Activated B cell treated with CpG ODN at 0.5 μM for 24 hours (primary cell): ENCODE results near the gene PSMD6. TPM values are rescaled to one million over a fixed set of nuclear protein-coding genes. Genes with fewer than 3 reads are reported as not detected.

Source experiments
- ATAC-seq: fragments of 200-7000 bp; cut with Tn5 transposase; one replicate; pipeline ENCODE4 v1.10.0; 2021; ENCODE audit warnings: low read depth, mild to moderate bottlenecking, moderate library complexity
- CTCF ChIA-PET: fragments of 350-600 bp; sonication (Branson Sonifier 250); formaldehyde crosslinking; loops from one replicate; lab custom pipeline; 2021; ENCODE audit warnings: antibody characterized with exemption; lab: Charles Lee
- POLR2A ChIA-PET: fragments of 350-600 bp; sonication (Branson Sonifier 250); formaldehyde crosslinking; loops from one replicate; lab custom pipeline; 2021; ENCODE audit warnings: antibody characterized with exemption; lab: Charles Lee
- DNase-seq: peaks from one replicate; pipeline ENCODE4 v3.0.0; 2022
- H3K27ac Mint-ChIP-seq: one replicate; pipeline ENCODE4 v1.8.0; 2020; ENCODE audit warnings: mixed read lengths
- H3K27me3 Mint-ChIP-seq: one replicate; pipeline ENCODE4 v1.8.0; 2021; ENCODE audit warnings: mixed read lengths
- H3K36me3 Mint-ChIP-seq: one replicate; pipeline ENCODE4 v1.8.0; 2021; ENCODE audit warnings: low read depth, mixed read lengths
- H3K4me1 Mint-ChIP-seq: one replicate; pipeline ENCODE4 v1.8.0; 2021; ENCODE audit warnings: mixed read lengths
- H3K4me3 Mint-ChIP-seq: one replicate; pipeline ENCODE4 v1.8.0; 2020; ENCODE audit warnings: mild to moderate bottlenecking, mixed read lengths
- H3K9me3 Mint-ChIP-seq: one replicate; pipeline ENCODE4 v1.8.0; 2020; ENCODE audit warnings: mixed read lengths
- intact Hi-C: fragments of 100-400 bp; cut with micrococcal nuclease; formaldehyde crosslinking; loops from one replicate; pipeline ENCODE4 v1.15.1; 2024
- total RNA-seq: library from RNA; stranded (reverse); gene quantifications from 2 replicates; pipeline ENCODE4 v1.2.3, GENCODE V29; 2022
- TF ChIP-seq, protein P1 (sequence below): fragments of 200-600 bp; IDR thresholded peaks from one replicate; pipeline ENCODE4 v1.8.0; 2022; ENCODE audit warnings: antibody characterized with exemption, mild to moderate bottlenecking

The PSMD6 gene
- total RNA-seq, 1 donor from 2014 or later: 91.4 TPM

DNA sequence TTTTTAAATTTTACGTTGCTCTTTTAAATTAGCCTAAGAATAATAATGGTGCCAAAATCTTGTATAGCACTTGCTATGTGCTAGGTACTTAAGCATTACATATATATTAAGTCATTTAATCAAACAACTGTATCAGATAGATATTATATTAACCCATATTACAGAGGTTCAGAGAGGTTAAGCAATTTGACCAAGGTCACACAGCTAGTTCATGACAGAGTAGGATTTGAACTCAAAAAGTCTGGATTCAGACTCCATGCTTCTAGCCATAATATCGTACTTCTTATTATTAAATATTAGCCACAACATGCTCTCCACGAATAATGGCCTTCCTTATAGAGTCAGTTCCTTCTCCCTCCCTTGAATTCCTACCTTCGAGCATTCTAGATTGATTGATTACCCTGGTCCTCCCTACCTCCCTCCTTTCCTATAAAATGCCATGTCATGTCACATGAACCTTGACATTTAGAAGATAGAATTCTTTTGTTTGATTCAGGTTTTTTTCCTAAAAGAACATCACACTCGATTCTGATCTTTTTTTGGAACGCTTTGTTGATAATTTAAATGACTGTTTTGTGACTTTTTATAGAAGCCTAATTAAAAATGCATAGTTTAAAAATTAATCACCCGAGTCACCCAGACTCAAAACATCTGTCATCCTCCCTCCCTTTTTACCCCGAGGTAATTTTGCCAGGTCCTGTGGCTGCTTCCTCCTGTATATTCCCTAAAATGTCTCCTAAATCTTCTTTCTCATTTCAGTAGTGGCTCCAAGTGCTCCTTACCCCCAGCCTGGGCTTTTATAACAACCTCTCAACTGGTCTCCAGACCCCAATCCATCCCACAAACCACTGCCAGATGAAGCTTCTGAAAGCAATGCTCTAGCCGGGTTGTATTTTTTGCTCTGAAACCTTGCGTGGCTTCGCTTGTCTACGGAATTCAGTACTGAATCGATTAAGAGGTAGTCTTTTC, 8.5 kb upstream of the PSMD6 start:
- ChIA-PET POLR2A (no interaction called here), CTCF (interaction anchor here (8.1 kb wide), 1 partner anchor 452 kb away, joined by 52 read pairs; no protein-coding TSS in a partner anchor)
- Mint-ChIP-seq H3K4me3 (no peak overlapping the region), H3K4me1 (peaks cover 6% of the 10 kb centered on the region), H3K36me3 (no peaks in the 10 kb centered on the region), H3K27ac (no peak overlapping the region), H3K27me3 (peaks cover 18% of the 10 kb centered on the region), H3K9me3 (peaks cover 6% of the 10 kb centered on the region)
- TF ChIP-seq, protein P1, sequence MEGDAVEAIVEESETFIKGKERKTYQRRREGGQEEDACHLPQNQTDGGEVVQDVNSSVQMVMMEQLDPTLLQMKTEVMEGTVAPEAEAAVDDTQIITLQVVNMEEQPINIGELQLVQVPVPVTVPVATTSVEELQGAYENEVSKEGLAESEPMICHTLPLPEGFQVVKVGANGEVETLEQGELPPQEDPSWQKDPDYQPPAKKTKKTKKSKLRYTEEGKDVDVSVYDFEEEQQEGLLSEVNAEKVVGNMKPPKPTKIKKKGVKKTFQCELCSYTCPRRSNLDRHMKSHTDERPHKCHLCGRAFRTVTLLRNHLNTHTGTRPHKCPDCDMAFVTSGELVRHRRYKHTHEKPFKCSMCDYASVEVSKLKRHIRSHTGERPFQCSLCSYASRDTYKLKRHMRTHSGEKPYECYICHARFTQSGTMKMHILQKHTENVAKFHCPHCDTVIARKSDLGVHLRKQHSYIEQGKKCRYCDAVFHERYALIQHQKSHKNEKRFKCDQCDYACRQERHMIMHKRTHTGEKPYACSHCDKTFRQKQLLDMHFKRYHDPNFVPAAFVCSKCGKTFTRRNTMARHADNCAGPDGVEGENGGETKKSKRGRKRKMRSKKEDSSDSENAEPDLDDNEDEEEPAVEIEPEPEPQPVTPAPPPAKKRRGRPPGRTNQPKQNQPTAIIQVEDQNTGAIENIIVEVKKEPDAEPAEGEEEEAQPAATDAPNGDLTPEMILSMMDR: no peak
- DNase-seq: no peak
- intact Hi-C loops: loop anchor here (10.0 kb wide), 1 partner anchor 193 kb away; the partner anchor contains the start of gene PRICKLE2
- no peak for ATAC-seq

DNA sequence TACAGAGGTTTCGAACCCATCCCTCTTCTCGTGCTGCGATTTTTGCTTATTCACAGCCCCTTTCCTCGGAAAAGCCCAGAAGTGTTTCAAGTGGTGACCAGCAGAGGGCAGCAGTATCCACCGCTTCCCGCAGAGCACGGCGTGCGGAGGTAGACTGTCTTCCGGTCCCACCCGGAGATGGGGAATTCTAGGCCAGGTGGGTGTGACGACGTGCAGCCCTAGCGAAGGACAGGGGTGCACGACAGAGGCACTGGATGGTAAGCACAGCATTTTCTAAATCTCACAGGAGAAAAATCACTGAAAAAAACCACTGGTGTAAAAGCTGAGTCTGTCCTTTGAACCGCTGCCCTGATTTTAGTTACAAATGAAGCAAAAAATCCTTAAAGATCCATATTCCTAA, 7.4 kb upstream of the PSMD6 start:
- intact Hi-C loops: loop anchor here (1.0 to 10.0 kb wide), 4 partner anchors 194 to 1702 kb away; partner anchors contain the start of gene PRICKLE2
- Mint-ChIP-seq H3K36me3 (no peaks in the 10 kb centered on the region), H3K27me3 (peaks cover 20% of the 10 kb centered on the region), H3K27ac (peak overlapping the region; percentile 76), H3K4me3 (peak overlapping the region; percentile 80), H3K9me3 (peaks cover 6% of the 10 kb centered on the region), H3K4me1 (peaks cover 6% of the 10 kb centered on the region)
- CTCF ChIA-PET: interaction anchor here (1.3 to 8.1 kb wide), 2 partner anchors 69 to 453 kb away, joined by 3 to 52 read pairs; no protein-coding TSS in a partner anchor
- TF ChIP-seq, protein P1: no peak
- POLR2A ChIA-PET: no interaction called here
- peak; percentile 59 for DNase-seq
- ATAC-seq: peak; percentile 98

DNA sequence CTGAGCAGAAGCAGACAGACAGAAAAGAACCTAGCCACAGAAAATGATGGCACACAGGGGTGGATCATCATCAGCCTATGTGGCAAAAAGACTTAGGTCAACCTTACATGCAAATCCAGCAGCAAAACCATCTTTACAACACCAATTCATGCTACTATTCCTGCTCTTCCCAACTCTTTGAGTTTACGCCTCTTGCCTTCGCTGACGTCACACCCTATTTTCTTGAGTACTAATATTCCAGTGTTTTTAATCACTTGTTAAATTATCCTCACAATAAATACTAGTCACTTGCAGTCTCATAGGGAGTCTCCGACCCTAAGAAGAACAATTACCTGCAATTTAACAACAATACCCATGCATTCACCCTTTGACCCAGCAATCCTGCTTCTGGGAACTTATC, 6.0 kb upstream of the PSMD6 start:
- peaks cover 4% of the 10 kb centered on the region for H3K9me3 Mint-ChIP-seq
- ATAC-seq: no peak
- no peak overlapping the region for H3K4me3 Mint-ChIP-seq

DNA sequence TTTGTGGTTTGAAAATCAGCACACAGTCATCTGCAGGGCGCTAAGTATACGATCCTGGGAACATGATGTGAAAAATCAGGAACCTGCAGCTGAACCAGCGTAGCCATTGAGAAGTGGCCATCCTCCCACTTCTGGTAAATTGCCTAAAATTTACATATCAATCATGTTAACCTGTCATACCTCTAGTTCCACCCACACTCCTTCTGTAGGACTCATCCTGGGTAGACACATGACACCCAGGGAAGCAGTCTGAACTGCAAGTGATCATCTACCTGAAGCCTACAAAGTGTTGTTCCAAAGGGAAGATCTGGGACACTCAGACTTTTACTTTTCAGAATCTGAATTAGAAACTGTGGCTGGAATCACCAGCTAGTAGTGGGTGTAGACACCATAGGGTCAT, 5.5 kb upstream of the PSMD6 start:
- H3K4me1 Mint-ChIP-seq: peaks cover 11% of the 10 kb centered on the region
- H3K27ac Mint-ChIP-seq: no peak overlapping the region
- DNase-seq (no peak), ATAC-seq (no peak)
- H3K4me3 Mint-ChIP-seq: no peak overlapping the region
- intact Hi-C loops: no loop called here
- no peaks in the 10 kb centered on the region for H3K9me3 Mint-ChIP-seq
- TF ChIP-seq, protein P1: no peak
- H3K36me3 Mint-ChIP-seq: no peaks in the 10 kb centered on the region
- ChIA-PET POLR2A (no interaction called here), CTCF (interaction anchor here (8.1 kb wide), 1 partner anchor 455 kb away, joined by 52 read pairs; no protein-coding TSS in a partner anchor)
- H3K27me3 Mint-ChIP-seq: peaks cover 19% of the 10 kb centered on the region

More for the DNA sequence above, 6.0 kb upstream of the PSMD6 start:
- TF ChIP-seq, protein P1: no peak
- no peak overlapping the region for H3K27ac Mint-ChIP-seq
- H3K4me1 Mint-ChIP-seq: peaks cover 7% of the 10 kb centered on the region
- peaks cover 19% of the 10 kb centered on the region for H3K27me3 Mint-ChIP-seq
- intact Hi-C loops: no loop called here
- DNase-seq: no peak
- POLR2A ChIA-PET: no interaction called here
- CTCF ChIA-PET: interaction anchor here (1.0 to 8.1 kb wide), 2 partner anchors 371 to 454 kb away, joined by 5 to 52 read pairs; no protein-coding TSS in a partner anchor
- no peaks in the 10 kb centered on the region for H3K36me3 Mint-ChIP-seq

DNA sequence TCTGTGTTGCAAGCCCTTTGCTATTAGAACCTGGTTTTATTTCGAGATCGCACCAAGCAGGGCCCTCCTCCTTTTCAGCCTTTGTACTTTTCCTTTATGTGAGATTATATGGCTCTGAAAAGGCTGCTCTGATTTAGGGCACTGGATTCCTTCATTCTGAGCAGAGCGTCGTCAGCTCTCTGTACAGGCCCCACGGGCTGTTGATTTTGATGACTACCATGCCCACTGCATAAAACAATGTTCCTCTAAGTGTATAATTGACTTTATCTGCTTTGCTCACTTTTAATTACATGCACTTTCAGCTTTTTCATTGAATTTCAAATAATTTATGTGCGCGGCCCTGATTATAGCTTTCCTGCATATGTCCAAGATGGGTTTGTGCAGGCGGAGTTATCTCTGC, 4.4 kb upstream of the PSMD6 start:
- no peak overlapping the region for H3K27ac Mint-ChIP-seq
- H3K4me3 Mint-ChIP-seq: no peak overlapping the region
- H3K9me3 Mint-ChIP-seq: no peaks in the 10 kb centered on the region
- intact Hi-C loops: no loop called here
- TF ChIP-seq, protein P1: no peak
- ChIA-PET POLR2A (no interaction called here), CTCF (interaction anchor here (8.1 kb wide), 1 partner anchor 456 kb away, joined by 52 read pairs; no protein-coding TSS in a partner anchor)
- DNase-seq (no peak), ATAC-seq (no peak)
- peaks cover 16% of the 10 kb centered on the region for H3K4me1 Mint-ChIP-seq
- peaks cover 19% of the 10 kb centered on the region for H3K27me3 Mint-ChIP-seq
- H3K36me3 Mint-ChIP-seq: peaks cover 2% of the 10 kb centered on the region
